WTC11 (cell line): ENCODE results near the gene RSRC1. TPM values are rescaled to one million over a fixed set of nuclear protein-coding genes. Genes with fewer than 3 reads are reported as not detected.

Experiments used
- ATAC-seq: fragments of 200-7000 bp; cut with Tn5 transposase; 2 replicates; pipeline ENCODE4 v1.10.0; 2021; ENCODE audit warnings: mild to moderate bottlenecking, moderate library complexity
- CTCF ChIA-PET: fragments of 300-600 bp; sonication (Branson Sonifier 250); formaldehyde crosslinking; loops from one replicate; lab custom pipeline; 2021; ENCODE audit warnings: antibody characterized with exemption; lab: Charles Lee
- POLR2A ChIA-PET: fragments of 350-600 bp; sonication (Branson Sonifier 250); formaldehyde crosslinking; loops from one replicate; lab custom pipeline; 2021; ENCODE audit warnings: antibody characterized with exemption; lab: Charles Lee
- DNase-seq: peaks from one replicate; pipeline ENCODE4 v3.0.0; 2021; ENCODE audit warnings: low spot score
- H3K27ac Mint-ChIP-seq: 2 replicates; pipeline ENCODE4 v1.8.0; 2021; ENCODE audit warnings: mixed read lengths
- H3K27me3 Mint-ChIP-seq: 2 replicates; pipeline ENCODE4 v1.8.0; 2021; ENCODE audit warnings: low read depth, mild to moderate bottlenecking, moderate library complexity, mixed read lengths
- H3K36me3 Mint-ChIP-seq: 2 replicates; pipeline ENCODE4 v1.8.0; 2021; ENCODE audit warnings: mixed read lengths
- H3K4me1 Mint-ChIP-seq: 2 replicates; pipeline ENCODE4 v1.8.0; 2022; ENCODE audit warnings: mixed read lengths
- H3K4me3 Mint-ChIP-seq: 2 replicates; pipeline ENCODE4 v1.8.0; 2021; ENCODE audit warnings: mild to moderate bottlenecking, moderate library complexity, mixed read lengths
- H3K9me3 Mint-ChIP-seq: 2 replicates; pipeline ENCODE4 v1.8.0; 2021; ENCODE audit warnings: mixed read lengths
- AR ChIP-seq: fragments of 250-450 bp; sonication (Bioruptor Pico); IDR thresholded peaks from 2 replicates; pipeline ENCODE4 v1.9.0; 2021; ENCODE audit warnings: mild to moderate bottlenecking
- CREB1 ChIP-seq: sonication (generic); formaldehyde crosslinking; IDR thresholded peaks from 2 replicates; pipeline ENCODE4 v1.8.0; 2023; ENCODE audit warnings: mild to moderate bottlenecking, missing genetic modification reagents
- ELF4 ChIP-seq: sonication (generic); formaldehyde crosslinking; IDR thresholded peaks from 2 replicates; pipeline ENCODE4 v1.8.1; 2022; ENCODE audit warnings: low read depth, mild to moderate bottlenecking, moderate library complexity, missing genetic modification reagents
- ERG ChIP-seq: fragments of 250-450 bp; sonication (Bioruptor Pico); IDR thresholded peaks from 2 replicates; pipeline ENCODE4 v1.8.0; 2021; ENCODE audit warnings: mild to moderate bottlenecking
- ETV6 ChIP-seq: sonication (generic); formaldehyde crosslinking; IDR thresholded peaks from 2 replicates; pipeline ENCODE4 v1.8.1; 2022; ENCODE audit warnings: mild to moderate bottlenecking, missing genetic modification reagents
- FOXJ3 ChIP-seq: sonication (generic); formaldehyde crosslinking; IDR thresholded peaks from 2 replicates; pipeline ENCODE4 v1.9.0; 2021; ENCODE audit warnings: missing genetic modification reagents, mild to moderate bottlenecking, borderline replicate concordance
- GRHL2 ChIP-seq: fragments of 250-450 bp; sonication (Bioruptor Pico); IDR thresholded peaks from 2 replicates; pipeline ENCODE4 v1.8.0; 2022; ENCODE audit warnings: mild to moderate bottlenecking, moderate library complexity; ENCODE audit not compliant: insufficient replicate concordance, severe bottlenecking
- GTF2I ChIP-seq: fragments of 250-450 bp; sonication (Bioruptor Pico); conservative IDR thresholded peaks from 2 replicates; pipeline ENCODE4 v1.4.0; 2021; ENCODE audit warnings: mild to moderate bottlenecking
- HMGA2 ChIP-seq: fragments of 250-450 bp; sonication (Bioruptor Pico); IDR thresholded peaks from 2 replicates; pipeline ENCODE4 v1.4.0; 2021; ENCODE audit warnings: mild to moderate bottlenecking, moderate library complexity
- IRF2 ChIP-seq: sonication (generic); formaldehyde crosslinking; IDR thresholded peaks from 2 replicates; pipeline ENCODE4 v1.8.0; 2022; ENCODE audit warnings: low read depth, missing genetic modification reagents, borderline replicate concordance
- JAZF1 ChIP-seq: fragments of 250-450 bp; sonication (Bioruptor Pico); IDR thresholded peaks from 2 replicates; pipeline ENCODE4 v1.9.0; 2021; ENCODE audit warnings: moderate library complexity, mild to moderate bottlenecking, inconsistent platforms
- MYBL2 ChIP-seq: sonication (generic); formaldehyde crosslinking; IDR thresholded peaks from 2 replicates; pipeline ENCODE4 v1.8.1; 2023; ENCODE audit warnings: mild to moderate bottlenecking, moderate library complexity, missing genetic modification reagents
- NFATC4 ChIP-seq: fragments of 250-450 bp; sonication (Bioruptor Pico); IDR thresholded peaks from 2 replicates; pipeline ENCODE4 v1.9.0; 2021; ENCODE audit warnings: mild to moderate bottlenecking
- OVOL2 ChIP-seq: fragments of 250-450 bp; sonication (Bioruptor Pico); IDR thresholded peaks from 2 replicates; pipeline ENCODE4 v1.9.0; 2021; ENCODE audit warnings: mild to moderate bottlenecking, borderline replicate concordance
- RELA ChIP-seq: sonication (generic); formaldehyde crosslinking; IDR thresholded peaks from 2 replicates; pipeline ENCODE4 v1.8.1; 2022; ENCODE audit warnings: missing genetic modification reagents, mild to moderate bottlenecking, borderline replicate concordance
- RORB ChIP-seq: fragments of 250-450 bp; sonication (Bioruptor Pico); IDR thresholded peaks from 2 replicates; pipeline ENCODE4 v1.9.0; 2021; ENCODE audit warnings: mild to moderate bottlenecking
- SOX15 ChIP-seq: fragments of 250-450 bp; sonication (Bioruptor Pico); IDR thresholded peaks from 2 replicates; pipeline ENCODE4 v1.9.0; 2021; ENCODE audit warnings: mild to moderate bottlenecking
- STAT6 ChIP-seq: sonication (generic); formaldehyde crosslinking; conservative IDR thresholded peaks from 2 replicates; pipeline ENCODE4 v1.8.1; 2023; ENCODE audit warnings: mild to moderate bottlenecking, low read depth, missing genetic modification reagents, moderate library complexity
- TCF7 ChIP-seq: sonication (generic); formaldehyde crosslinking; IDR thresholded peaks from 2 replicates; pipeline ENCODE4 v1.8.0; 2022; ENCODE audit warnings: mild to moderate bottlenecking, low read depth, missing genetic modification reagents, moderate library complexity
- ZNF263 ChIP-seq: sonication (generic); formaldehyde crosslinking; IDR thresholded peaks from 2 replicates; pipeline ENCODE4 v1.8.1; 2022; ENCODE audit warnings: low read depth, mild to moderate bottlenecking, moderate library complexity, missing genetic modification reagents
- ZNF423 ChIP-seq: fragments of 250-450 bp; sonication (Bioruptor Pico); IDR thresholded peaks from 2 replicates; pipeline ENCODE4 v2.1.2; 2022; ENCODE audit warnings: mild to moderate bottlenecking, moderate library complexity
- ZNF532 ChIP-seq: fragments of 250-450 bp; sonication (Bioruptor Pico); IDR thresholded peaks from 2 replicates; pipeline ENCODE4 v1.9.0; 2021; ENCODE audit warnings: mild to moderate bottlenecking, borderline replicate concordance
- total RNA-seq: library from RNA; stranded (reverse); gene quantifications from 3 replicates; pipeline ENCODE4 v1.2.3, GENCODE V29; 2021

Gene RSRC1
- total RNA-seq, 1 experiment from 2014 or later = 21.3 TPM

GRCh38 chr3:158247288-158247687, 137.4 kb downstream of the RSRC1 start:
- ChIA-PET CTCF (no interaction called here), POLR2A (no interaction called here)
- Mint-ChIP-seq H3K36me3 (no peaks in the 10 kb centered on the region), H3K9me3 (no peaks in the 10 kb centered on the region), H3K4me1 (peaks cover 11% of the 10 kb centered on the region), H3K27me3 (no peaks in the 10 kb centered on the region), H3K27ac (no peak overlapping the region), H3K4me3 (no peak overlapping the region)
- no peak for DNase-seq
- TF ChIP-seq ETV6 (no peak), ERG (CRISPR knock-in tag) (no peak), CREB1 (no peak), IRF2 (no peak), ZNF423 (no peak), SOX15 (CRISPR knock-in tag) (no peak), ZNF263 (CRISPR knock-in tag) (no peak), GRHL2 (CRISPR knock-in tag) (no peak), HMGA2 (CRISPR knock-in tag) (no peak), GTF2I (CRISPR knock-in tag) (no peak), STAT6 (no peak), JAZF1 (CRISPR knock-in tag) (no peak), AR (CRISPR knock-in tag) (no peak), ZNF532 (CRISPR knock-in tag) (no peak), TCF7 (CRISPR knock-in tag) (no peak), ELF4 (no peak)
- ATAC-seq = no peak

GRCh38 chr3:158248261-158248660, 138.4 kb downstream of the RSRC1 start:
- H3K9me3 Mint-ChIP-seq = peaks cover 10% of the 10 kb centered on the region
- ChIA-PET POLR2A (interaction anchor here (0.7 kb wide), 1 partner anchor 10 kb away, joined by 3 read pairs; no protein-coding TSS in a partner anchor), CTCF (no interaction called here)
- H3K4me1 Mint-ChIP-seq = peaks cover 11% of the 10 kb centered on the region
- no peak overlapping the region for H3K27ac Mint-ChIP-seq
- 0 out of 2 replicates have a peak, but pooled peaks cover under 1% of the 10 kb centered on the region for H3K36me3 Mint-ChIP-seq
- no peak for ATAC-seq
- no peak for DNase-seq
- H3K4me3 Mint-ChIP-seq = no peak overlapping the region
- no peaks in the 10 kb centered on the region for H3K27me3 Mint-ChIP-seq
- TF ChIP-seq STAT6 (no peak), OVOL2 (CRISPR knock-in tag) (no peak), ELF4 (no peak), MYBL2 (no peak), RORB (no peak), ERG (CRISPR knock-in tag) (no peak), RELA (CRISPR knock-in tag) (no peak), NFATC4 (no peak), FOXJ3 (CRISPR knock-in tag) (no peak)
